Liver (tissue), 9 donors: Measurements from ENCODE around the gene MMEL1. TPM values are rescaled to one million over a fixed set of nuclear protein-coding genes. Genes with fewer than 3 reads are reported as not detected.

Experiments used
- DNase-seq: peaks from one replicate; pipeline ENCODE4 v3.0.0-alpha.2; 2017; ENCODE audit warnings: low spot score
- H3K27ac ChIP-seq, 2 donors: one replicate each; pipeline ENCODE4 v1.7.0; 2013; ENCODE audit warnings: inconsistent platforms in 2 of 2, low read length in 2 of 2, control low read depth in 1 of 2, low read depth in 1 of 2, mild to moderate bottlenecking in 1 of 2
- H3K27me3 ChIP-seq, 4 donors: one replicate each; pipeline versions ENCODE4 v1.6.1 to v1.7.0; 2013; ENCODE audit warnings: low read length in 3 of 4, inconsistent platforms in 1 of 4, mild to moderate bottlenecking in 1 of 4, moderate library complexity in 1 of 4; ENCODE audit not compliant: control insufficient read depth in 4 of 4, insufficient read depth in 4 of 4
- H3K36me3 ChIP-seq, 4 donors: one replicate each; pipeline versions ENCODE4 v1.6.1 to v1.7.0; 2013; ENCODE audit warnings: low read length in 3 of 4, mild to moderate bottlenecking in 3 of 4, low read depth in 1 of 4, moderate library complexity in 1 of 4; ENCODE audit not compliant: control insufficient read depth in 4 of 4, insufficient read depth in 3 of 4
- H3K4me1 ChIP-seq, 4 donors: one replicate each; pipeline versions ENCODE4 v1.6.1 to v1.7.0; 2013; ENCODE audit warnings: low read length in 3 of 4, mild to moderate bottlenecking in 3 of 4, moderate library complexity in 1 of 4; ENCODE audit not compliant: control insufficient read depth in 4 of 4, insufficient read depth in 4 of 4
- H3K4me3 ChIP-seq, 3 donors: one replicate each; pipeline versions ENCODE4 v1.6.1 to v1.7.0; 2013; ENCODE audit warnings: low read length in 3 of 3, control low read depth in 1 of 3, low read depth in 1 of 3, mild to moderate bottlenecking in 1 of 3
- H3K9ac ChIP-seq, 2 donors: one replicate each; pipeline ENCODE4 v1.7.0; 2013; ENCODE audit warnings: low read length in 2 of 2, mild to moderate bottlenecking in 2 of 2, moderate library complexity in 2 of 2, control low read depth in 1 of 2, low read depth in 1 of 2
- H3K9me3 ChIP-seq, 4 donors: one replicate each; pipeline versions ENCODE4 v1.6.1 to v1.7.0; 2013; ENCODE audit warnings: low read length in 3 of 4; ENCODE audit not compliant: control insufficient read depth in 4 of 4
- CTCF ChIP-seq: fragments of 150-350 bp; IDR thresholded peaks from 2 replicates; pipeline ENCODE4 v1.5.1; 2017; ENCODE audit warnings: improper control_type of control experiment, low read depth, low read length; ENCODE audit not compliant: missing input control
- EGR1 ChIP-seq, 2 donors: IDR thresholded peaks; 2 replicates each; pipeline ENCODE4 v1.6.1; 2016 to 2018; ENCODE audit warnings: antibody characterized with exemption in 2 of 2, low read depth in 2 of 2
- FOXA1 ChIP-seq: IDR thresholded peaks from 2 replicates; pipeline ENCODE4 v1.6.1; 2016; ENCODE audit warnings: antibody characterized with exemption
- FOXA2 ChIP-seq: IDR thresholded peaks from 2 replicates; pipeline ENCODE4 v1.6.1; 2016; ENCODE audit warnings: antibody characterized with exemption
- GABPA ChIP-seq, 2 donors: IDR thresholded peaks in 1 of 2; conservative IDR thresholded peaks in 1 of 2; 2 replicates each; pipeline ENCODE4 v1.6.1; 2016; ENCODE audit warnings: antibody characterized with exemption in 2 of 2, mild to moderate bottlenecking in 1 of 2, moderate library complexity in 1 of 2
- HNF4A ChIP-seq, 2 donors: conservative IDR thresholded peaks; 2 replicates each; pipeline ENCODE4 v1.6.1; 2016; ENCODE audit warnings: antibody characterized with exemption in 2 of 2, mild to moderate bottlenecking in 2 of 2
- HNF4G ChIP-seq: IDR thresholded peaks from 2 replicates; pipeline ENCODE4 v1.6.1; 2016; ENCODE audit warnings: antibody characterized with exemption
- JUND ChIP-seq, 2 donors: IDR thresholded peaks; 2 replicates each; pipeline ENCODE4 v1.6.1; 2016; ENCODE audit warnings: antibody characterized with exemption in 2 of 2
- NR2F2 ChIP-seq: IDR thresholded peaks from 2 replicates; pipeline ENCODE4 v1.6.1; 2016; ENCODE audit warnings: antibody characterized with exemption
- RAD21 ChIP-seq, 2 donors: IDR thresholded peaks; 2 replicates each; pipeline ENCODE4 v1.6.1; 2016; ENCODE audit warnings: antibody characterized with exemption in 2 of 2, mild to moderate bottlenecking in 2 of 2
- REST ChIP-seq: IDR thresholded peaks from 2 replicates; pipeline ENCODE4 v1.6.1; 2016; ENCODE audit warnings: antibody characterized with exemption, mild to moderate bottlenecking
- RXRA ChIP-seq, 2 donors: IDR thresholded peaks; 2 replicates each; pipeline ENCODE4 v1.6.1; 2017 to 2018; ENCODE audit warnings: antibody characterized with exemption in 2 of 2, mild to moderate bottlenecking in 1 of 2
- SP1 ChIP-seq: IDR thresholded peaks from 2 replicates; pipeline ENCODE4 v1.6.1; 2018; ENCODE audit warnings: antibody characterized with exemption, mild to moderate bottlenecking
- TAF1 ChIP-seq: conservative IDR thresholded peaks from 2 replicates; pipeline ENCODE4 v1.6.1; 2016; ENCODE audit warnings: antibody characterized with exemption, mild to moderate bottlenecking
- YY1 ChIP-seq: IDR thresholded peaks from 2 replicates; pipeline ENCODE4 v1.6.1; 2016; ENCODE audit warnings: antibody characterized with exemption, mild to moderate bottlenecking
- ZBTB33 ChIP-seq: IDR thresholded peaks from 2 replicates; pipeline ENCODE4 v1.6.1; 2016; ENCODE audit warnings: antibody characterized with exemption
- WGBS: extraction: QIAGEN DNeasy Blood & Tissue Kit; methylation state at CpG from one replicate; pipeline ENCODE4 v1.1.7; 2013; 5-methylcytosine and 5-hydroxymethylcytosine counted together
- polyA plus RNA-seq, 2 donors: library from polyadenylated mRNA; stranded (reverse) in 1 of 2; unstranded in 1 of 2; fragments of 200-250 nt in 1 of 2; fragments of >200 nt in 1 of 2; fragmentation: Nextera tagmentation in 1 of 2; extraction: Ambion mirVana in 1 of 2; gene quantifications; one replicate each; pipeline versions ENCODE4 v1.2.1 to v1.2.3, GENCODE V29; 2013 to 2015
- total RNA-seq, 2 donors: library from RNA; depleted of rRNA; stranded (reverse); fragments of >200 nt; gene quantifications; one replicate each; pipeline ENCODE4 v1.2.3, GENCODE V29; 2014
- TF ChIP-seq, protein P1 (sequence below): IDR thresholded peaks from 2 replicates; pipeline ENCODE4 v1.6.1; 2016; ENCODE audit warnings: antibody characterized with exemption
- TF ChIP-seq, protein P2 (sequence below): IDR thresholded peaks from 2 replicates; pipeline ENCODE4 v1.6.1; 2016; ENCODE audit warnings: antibody characterized with exemption
- donor health status: healthy.
- donor health status: healthy.
- donor health status: healthy.
- donor health status: healthy.
- donor health status: healthy.

MMEL1 gene
- total and polyA plus RNA-seq, 4 donors: under 0.01 to 0.42 TPM; not detected in 2

- TF ChIP-seq, protein P1, sequence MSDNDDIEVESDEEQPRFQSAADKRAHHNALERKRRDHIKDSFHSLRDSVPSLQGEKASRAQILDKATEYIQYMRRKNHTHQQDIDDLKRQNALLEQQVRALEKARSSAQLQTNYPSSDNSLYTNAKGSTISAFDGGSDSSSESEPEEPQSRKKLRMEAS: no peak
- no peak for TF ChIP-seq HNF4G
- no peak for TF ChIP-seq RXRA (IDR thresholded peaks at IDR 0.05)
- no peak for TF ChIP-seq HNF4A (conservative IDR thresholded peaks at IDR 0.05)
- no peak for TF ChIP-seq TAF1
- TF ChIP-seq ZBTB33: no peak
- TF ChIP-seq FOXA2: no peak
- TF ChIP-seq FOXA1: no peak
- no peak for TF ChIP-seq EGR1 (IDR thresholded peaks at IDR 0.05; ENCODE audit: low read depth in 2 of 2)
- TF ChIP-seq NR2F2: no peak
- TF ChIP-seq, protein P2, sequence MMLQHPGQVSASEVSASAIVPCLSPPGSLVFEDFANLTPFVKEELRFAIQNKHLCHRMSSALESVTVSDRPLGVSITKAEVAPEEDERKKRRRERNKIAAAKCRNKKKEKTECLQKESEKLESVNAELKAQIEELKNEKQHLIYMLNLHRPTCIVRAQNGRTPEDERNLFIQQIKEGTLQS: no peak
- 89% methylated on average over 18 of the region's 18 CpGs for WGBS
- Histone ChIP-seq H3K27me3 (no peaks in the 10 kb centered on the region), H3K9ac (no peak overlapping the region), H3K36me3 (no peaks in the 10 kb centered on the region), H3K27ac (no peak overlapping the region), H3K4me3 (no peak overlapping the region), H3K9me3 (no peaks in the 10 kb centered on the region), H3K4me1 (no peaks in the 10 kb centered on the region)
- DNase-seq: no peak
These were observed 31.0 kb downstream of the MMEL1 start for GRCh38 chr1:2601721-2602303.

DNA sequence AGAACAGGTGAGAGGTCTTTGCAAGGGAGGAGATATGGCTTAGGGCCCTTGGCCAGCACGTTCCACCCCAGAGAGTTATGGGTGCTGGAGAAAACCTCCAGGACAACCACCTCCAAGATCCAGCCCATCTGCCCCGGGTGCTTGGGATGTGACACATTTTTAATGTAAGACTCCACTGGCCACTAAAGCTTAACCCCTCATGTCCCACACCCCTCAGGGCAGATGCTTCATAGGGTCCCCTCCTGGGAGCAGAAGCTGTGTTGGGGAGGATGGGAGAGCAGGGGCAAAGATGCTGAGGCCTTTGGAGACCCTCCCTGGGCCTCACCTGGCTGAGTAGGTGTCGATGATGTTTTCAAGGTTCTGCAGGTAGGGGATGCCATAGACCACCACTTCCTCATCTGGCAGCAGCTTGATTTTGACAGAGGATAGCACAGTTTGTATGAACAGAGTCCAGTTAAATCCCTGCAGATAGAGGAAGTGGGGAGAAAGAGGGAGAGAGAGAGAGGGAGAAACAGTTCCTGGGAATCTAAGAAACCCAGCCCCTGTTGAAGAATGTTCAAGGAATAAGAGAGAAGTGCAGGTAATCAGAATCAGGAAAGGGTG, 34.4 kb downstream of the MMEL1 start:
- TF ChIP-seq GABPA (IDR thresholded peaks at IDR 0.05 in 1 of 2, conservative IDR thresholded peaks at IDR 0.05 in 1 of 2) (no peak), SP1 (no peak), CTCF (no peak), REST (no peak), NR2F2 (no peak), HNF4A (conservative IDR thresholded peaks at IDR 0.05) (no peak), ZBTB33 (no peak), EGR1 (IDR thresholded peaks at IDR 0.05; ENCODE audit: low read depth in 2 of 2) (no peak), JUND (IDR thresholded peaks at IDR 0.05) (no peak), TAF1 (no peak), HNF4G (no peak), FOXA1 (no peak), YY1 (no peak), RXRA (IDR thresholded peaks at IDR 0.05) (no peak), RAD21 (IDR thresholded peaks at IDR 0.05) (no peak), FOXA2 (no peak)
- TF ChIP-seq, protein P1: no peak
- Histone ChIP-seq H3K9me3 (no peaks in the 10 kb centered on the region), H3K27ac (no peak overlapping the region), H3K4me3 (no peak overlapping the region), H3K36me3 (no peaks in the 10 kb centered on the region), H3K9ac (no peak overlapping the region), H3K4me1 (no peaks in the 10 kb centered on the region), H3K27me3 (no peaks in the 10 kb centered on the region)
- 80% methylated on average over 3 of the region's 3 CpGs for WGBS
- DNase-seq: no peak
